HL-60 (cell line): ENCODE data around the gene FGGY.
"Not testable (repeated sequence)": the region's sequence is repeated elsewhere in the genome, so short reads cannot be mapped to it uniquely, and the experiment has no call there.

ENCODE experiments used
- DNase-seq, 2 experiments: peaks; one replicate each; pipeline ENCODE4 v3.0.0-alpha.2; 2010 to 2020; ENCODE audit warnings: low read depth in 1 of 2, low spot score in 1 of 2
- H3K27ac ChIP-seq: fragments of 250-450 bp; sonication (Bioruptor Pico); replicated peaks from 2 replicates; pipeline ENCODE4 v1.5.1; 2020; ENCODE audit warnings: mild to moderate bottlenecking, moderate library complexity
- H3K27me3 ChIP-seq: fragments of 250-450 bp; sonication (Bioruptor Pico); 2 replicates; pipeline ENCODE4 v1.5.1; 2021; ENCODE audit warnings: mild to moderate bottlenecking, moderate library complexity; ENCODE audit not compliant: insufficient read depth, poor library complexity, severe bottlenecking
- H3K4me3 ChIP-seq: replicated peaks from 2 replicates; pipeline ENCODE4 v1.5.1; 2011; ENCODE audit warnings: mild to moderate bottlenecking, control low read depth, low read length; ENCODE audit not compliant: insufficient read depth
- CTCF ChIP-seq: IDR thresholded peaks from one replicate; pipeline ENCODE4 v1.5.1; 2011; ENCODE audit warnings: low read length, control low read depth, inconsistent platforms; ENCODE audit not compliant: insufficient read depth
- GABPA ChIP-seq: IDR thresholded peaks from 2 replicates; pipeline ENCODE4 v1.6.1; 2012; ENCODE audit warnings: low read depth
- POLR2AphosphoS5 ChIP-seq: IDR thresholded peaks from 2 replicates; pipeline ENCODE4 v1.6.1; 2012; ENCODE audit warnings: low read depth
- SPI1 ChIP-seq: IDR thresholded peaks from 2 replicates; pipeline ENCODE4 v1.6.1; 2012; ENCODE audit warnings: low read depth, mild to moderate bottlenecking, borderline replicate concordance
- TF ChIP-seq, protein P1 (sequence below): IDR thresholded peaks from 2 replicates; pipeline ENCODE4 v1.6.1; 2012; ENCODE audit warnings: low read depth; ENCODE audit not compliant: insufficient replicate concordance

FGGY gene

GRCh38 chr1:59605761-59606160, 308.9 kb downstream of the FGGY start:
- H3K27ac ChIP-seq: no peak overlapping the region
- TF ChIP-seq, protein P1, sequence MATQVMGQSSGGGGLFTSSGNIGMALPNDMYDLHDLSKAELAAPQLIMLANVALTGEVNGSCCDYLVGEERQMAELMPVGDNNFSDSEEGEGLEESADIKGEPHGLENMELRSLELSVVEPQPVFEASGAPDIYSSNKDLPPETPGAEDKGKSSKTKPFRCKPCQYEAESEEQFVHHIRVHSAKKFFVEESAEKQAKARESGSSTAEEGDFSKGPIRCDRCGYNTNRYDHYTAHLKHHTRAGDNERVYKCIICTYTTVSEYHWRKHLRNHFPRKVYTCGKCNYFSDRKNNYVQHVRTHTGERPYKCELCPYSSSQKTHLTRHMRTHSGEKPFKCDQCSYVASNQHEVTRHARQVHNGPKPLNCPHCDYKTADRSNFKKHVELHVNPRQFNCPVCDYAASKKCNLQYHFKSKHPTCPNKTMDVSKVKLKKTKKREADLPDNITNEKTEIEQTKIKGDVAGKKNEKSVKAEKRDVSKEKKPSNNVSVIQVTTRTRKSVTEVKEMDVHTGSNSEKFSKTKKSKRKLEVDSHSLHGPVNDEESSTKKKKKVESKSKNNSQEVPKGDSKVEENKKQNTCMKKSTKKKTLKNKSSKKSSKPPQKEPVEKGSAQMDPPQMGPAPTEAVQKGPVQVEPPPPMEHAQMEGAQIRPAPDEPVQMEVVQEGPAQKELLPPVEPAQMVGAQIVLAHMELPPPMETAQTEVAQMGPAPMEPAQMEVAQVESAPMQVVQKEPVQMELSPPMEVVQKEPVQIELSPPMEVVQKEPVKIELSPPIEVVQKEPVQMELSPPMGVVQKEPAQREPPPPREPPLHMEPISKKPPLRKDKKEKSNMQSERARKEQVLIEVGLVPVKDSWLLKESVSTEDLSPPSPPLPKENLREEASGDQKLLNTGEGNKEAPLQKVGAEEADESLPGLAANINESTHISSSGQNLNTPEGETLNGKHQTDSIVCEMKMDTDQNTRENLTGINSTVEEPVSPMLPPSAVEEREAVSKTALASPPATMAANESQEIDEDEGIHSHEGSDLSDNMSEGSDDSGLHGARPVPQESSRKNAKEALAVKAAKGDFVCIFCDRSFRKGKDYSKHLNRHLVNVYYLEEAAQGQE: no peak
- TF ChIP-seq CTCF: no peak
- no peak for TF ChIP-seq SPI1
- no peak for TF ChIP-seq GABPA
- TF ChIP-seq POLR2AphosphoS5: no peak
- no peak for DNase-seq
- no peaks in the 10 kb centered on the region for H3K27me3 ChIP-seq
- no peak overlapping the region for H3K4me3 ChIP-seq

GRCh38 chr1:59609245-59609644, 312.4 kb downstream of the FGGY start:
- H3K27me3 ChIP-seq: no peaks in the 10 kb centered on the region
- no peak overlapping the region for H3K4me3 ChIP-seq
- TF ChIP-seq GABPA (no peak), POLR2AphosphoS5 (no peak), SPI1 (no peak), CTCF (no peak)
- TF ChIP-seq, protein P1: no peak
- H3K27ac ChIP-seq: no peak overlapping the region
- DNase-seq: no peak

DNA sequence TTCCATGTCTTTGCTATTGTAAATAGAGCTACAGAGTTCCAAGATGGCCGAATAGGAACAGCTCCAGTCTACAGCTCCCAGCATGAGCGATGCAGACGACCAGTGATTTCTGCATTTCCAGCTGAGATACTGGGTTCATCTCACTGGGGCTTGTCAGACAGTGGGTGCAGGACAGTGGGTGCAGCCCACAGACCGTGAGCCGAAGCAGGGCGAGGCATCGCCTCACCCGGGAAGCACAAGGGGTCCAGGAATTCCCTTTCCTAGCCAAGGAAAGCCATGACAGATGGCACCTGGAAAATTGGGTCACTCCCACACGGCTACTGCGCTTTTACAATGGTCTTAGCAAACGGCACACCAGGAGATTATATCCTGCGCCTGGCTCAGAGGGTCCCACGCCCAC, 313.6 kb downstream of the FGGY start:
- H3K27ac ChIP-seq, H3K27me3 ChIP-seq, H3K4me3 ChIP-seq, DNase-seq: not testable (repeated sequence)

- no peak overlapping the region for H3K27ac ChIP-seq
- no peak overlapping the region for H3K4me3 ChIP-seq
- TF ChIP-seq GABPA (no peak), POLR2AphosphoS5 (no peak), SPI1 (no peak), CTCF (no peak)
- TF ChIP-seq, protein P1: no peak
- H3K27me3 ChIP-seq: no peaks in the 10 kb centered on the region
- no peak for DNase-seq
These were observed 320.5 kb downstream of the FGGY start for GRCh38 chr1:59617434-59617833.
